Natural killer cell (primary cell): ENCODE data around the gene LRRN3. TPM values are rescaled to one million over a fixed set of nuclear protein-coding genes. Genes with fewer than 3 reads are reported as not detected.

Experiments used
- ATAC-seq, 3 donors: fragments of 150-1000 bp in 2 of 3; fragments of 200-7000 bp in 1 of 3; cut with Tn5 transposase; 1 replicate in 1 of 3; 2 replicates in 2 of 3; pipeline ENCODE4 v1.10.0; 2021; ENCODE audit warnings: mild to moderate bottlenecking in 2 of 3, moderate library complexity in 2 of 3
- DNase-seq, 2 donors: peaks; one replicate each; pipeline versions ENCODE4 v3.0.0 to v3.0.0-alpha.2; 2013 to 2021; ENCODE audit warnings: mixed read lengths in 1 of 2
- H3K27ac ChIP-seq: one replicate; pipeline ENCODE4 v1.5.1; 2013; ENCODE audit warnings: mild to moderate bottlenecking, low read length
- H3K27me3 ChIP-seq: one replicate; pipeline ENCODE4 v1.6.1; 2013; ENCODE audit warnings: low read length; ENCODE audit not compliant: control insufficient read depth, insufficient read depth
- H3K36me3 ChIP-seq: one replicate; pipeline ENCODE4 v1.6.1; 2013; ENCODE audit warnings: low read length; ENCODE audit not compliant: control insufficient read depth, insufficient read depth
- H3K4me1 ChIP-seq: one replicate; pipeline ENCODE4 v1.6.1; 2013; ENCODE audit warnings: low read length; ENCODE audit not compliant: control insufficient read depth, insufficient read depth
- H3K4me3 ChIP-seq: one replicate; pipeline ENCODE4 v1.5.1; 2013; ENCODE audit warnings: low read length
- H3K9me3 ChIP-seq: one replicate; pipeline ENCODE4 v1.6.1; 2013; ENCODE audit warnings: low read length; ENCODE audit not compliant: control insufficient read depth, insufficient read depth
- H3K27ac Mint-ChIP-seq, 2 donors: one replicate each; pipeline ENCODE4 v1.8.0; 2022; ENCODE audit warnings: mild to moderate bottlenecking in 2 of 2, mixed read lengths in 2 of 2, moderate library complexity in 1 of 2
- H3K27me3 Mint-ChIP-seq, 2 donors: one replicate each; pipeline ENCODE4 v1.8.0; 2022; ENCODE audit warnings: low read depth in 2 of 2, mixed read lengths in 2 of 2
- H3K36me3 Mint-ChIP-seq: one replicate; pipeline ENCODE4 v1.8.0; 2022; ENCODE audit warnings: mixed read lengths
- H3K4me1 Mint-ChIP-seq, 2 donors: one replicate each; pipeline ENCODE4 v1.8.0; 2022; ENCODE audit warnings: mixed read lengths in 2 of 2
- H3K4me3 Mint-ChIP-seq: one replicate; pipeline ENCODE4 v1.8.0; 2022; ENCODE audit warnings: mild to moderate bottlenecking, moderate library complexity, mixed read lengths
- H3K9me3 Mint-ChIP-seq, 2 donors: one replicate each; pipeline ENCODE4 v1.8.0; 2022; ENCODE audit warnings: mixed read lengths in 2 of 2
- WGBS: methylation state at CpG from one replicate; pipeline ENCODE4 v1.1.7; 2013; ENCODE audit warnings: missing lambda C conversion rate; ENCODE audit not compliant: insufficient coverage; 5-methylcytosine and 5-hydroxymethylcytosine counted together
- intact Hi-C: fragments of 100-400 bp; cut with micrococcal nuclease; formaldehyde crosslinking; loops from one replicate; pipeline ENCODE4 v1.14.2; 2022
- total RNA-seq, 4 donors: library from RNA; stranded (reverse); fragments of 120-200 nt in 1 of 4; gene quantifications; one replicate each; pipeline versions ENCODE4 v1.2.3 to v1.2.4, GENCODE V29; 2013 to 2022
- TF ChIP-seq, protein P1 (sequence below): fragments of 200-600 bp; IDR thresholded peaks from one replicate; pipeline ENCODE4 v1.8.0; 2022; ENCODE audit warnings: antibody characterized with exemption

The LRRN3 gene
- total RNA-seq, 3 donors from 2014 or later (not counting 1 experiment from before 2014, with no cell fraction given), result 0.27 to 0.90 TPM; not detected in 1

DNA sequence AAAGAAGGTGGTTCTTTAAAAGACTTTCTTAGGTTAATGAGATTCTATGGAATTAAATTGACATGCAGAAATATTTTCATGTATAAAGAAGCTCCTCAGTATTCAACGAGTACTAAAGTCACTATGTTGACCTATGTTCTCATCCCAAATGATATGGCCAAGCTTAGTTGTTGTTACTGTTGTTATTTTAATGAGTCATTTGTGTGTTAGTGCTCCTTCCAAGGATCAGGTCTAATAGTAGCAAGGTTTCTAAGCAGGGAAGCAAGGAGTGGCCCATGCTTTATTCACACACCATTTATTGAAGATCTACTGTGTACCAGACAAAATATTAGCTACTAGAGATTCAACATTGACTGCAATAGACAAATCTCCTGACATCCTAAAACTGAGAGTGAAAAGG, 41.9 kb downstream of the LRRN3 start:
- DNase-seq, result no peak
- H3K27ac Mint-ChIP-seq, result no peak overlapping the region
- ATAC-seq, result no peak
- Histone ChIP-seq H3K27ac (no peak overlapping the region), H3K27me3 (no peaks in the 10 kb centered on the region), H3K4me1 (peaks cover 3% of the 10 kb centered on the region), H3K4me3 (no peak overlapping the region), H3K36me3 (no peaks in the 10 kb centered on the region), H3K9me3 (no peaks in the 10 kb centered on the region)
- H3K4me3 Mint-ChIP-seq, result no peak overlapping the region
- H3K9me3 Mint-ChIP-seq, result no peaks in the 10 kb centered on the region
- H3K27me3 Mint-ChIP-seq, result no peaks in the 10 kb centered on the region
- H3K4me1 Mint-ChIP-seq, result peaks cover 1% of the 10 kb centered on the region in 2 donors
- H3K36me3 Mint-ChIP-seq, result no peaks in the 10 kb centered on the region
- TF ChIP-seq, protein P1, sequence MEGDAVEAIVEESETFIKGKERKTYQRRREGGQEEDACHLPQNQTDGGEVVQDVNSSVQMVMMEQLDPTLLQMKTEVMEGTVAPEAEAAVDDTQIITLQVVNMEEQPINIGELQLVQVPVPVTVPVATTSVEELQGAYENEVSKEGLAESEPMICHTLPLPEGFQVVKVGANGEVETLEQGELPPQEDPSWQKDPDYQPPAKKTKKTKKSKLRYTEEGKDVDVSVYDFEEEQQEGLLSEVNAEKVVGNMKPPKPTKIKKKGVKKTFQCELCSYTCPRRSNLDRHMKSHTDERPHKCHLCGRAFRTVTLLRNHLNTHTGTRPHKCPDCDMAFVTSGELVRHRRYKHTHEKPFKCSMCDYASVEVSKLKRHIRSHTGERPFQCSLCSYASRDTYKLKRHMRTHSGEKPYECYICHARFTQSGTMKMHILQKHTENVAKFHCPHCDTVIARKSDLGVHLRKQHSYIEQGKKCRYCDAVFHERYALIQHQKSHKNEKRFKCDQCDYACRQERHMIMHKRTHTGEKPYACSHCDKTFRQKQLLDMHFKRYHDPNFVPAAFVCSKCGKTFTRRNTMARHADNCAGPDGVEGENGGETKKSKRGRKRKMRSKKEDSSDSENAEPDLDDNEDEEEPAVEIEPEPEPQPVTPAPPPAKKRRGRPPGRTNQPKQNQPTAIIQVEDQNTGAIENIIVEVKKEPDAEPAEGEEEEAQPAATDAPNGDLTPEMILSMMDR, result no peak
- intact Hi-C loops, result no loop called here
- no CpG with 5 or more reads among the region's 1 CpG for WGBS

DNA sequence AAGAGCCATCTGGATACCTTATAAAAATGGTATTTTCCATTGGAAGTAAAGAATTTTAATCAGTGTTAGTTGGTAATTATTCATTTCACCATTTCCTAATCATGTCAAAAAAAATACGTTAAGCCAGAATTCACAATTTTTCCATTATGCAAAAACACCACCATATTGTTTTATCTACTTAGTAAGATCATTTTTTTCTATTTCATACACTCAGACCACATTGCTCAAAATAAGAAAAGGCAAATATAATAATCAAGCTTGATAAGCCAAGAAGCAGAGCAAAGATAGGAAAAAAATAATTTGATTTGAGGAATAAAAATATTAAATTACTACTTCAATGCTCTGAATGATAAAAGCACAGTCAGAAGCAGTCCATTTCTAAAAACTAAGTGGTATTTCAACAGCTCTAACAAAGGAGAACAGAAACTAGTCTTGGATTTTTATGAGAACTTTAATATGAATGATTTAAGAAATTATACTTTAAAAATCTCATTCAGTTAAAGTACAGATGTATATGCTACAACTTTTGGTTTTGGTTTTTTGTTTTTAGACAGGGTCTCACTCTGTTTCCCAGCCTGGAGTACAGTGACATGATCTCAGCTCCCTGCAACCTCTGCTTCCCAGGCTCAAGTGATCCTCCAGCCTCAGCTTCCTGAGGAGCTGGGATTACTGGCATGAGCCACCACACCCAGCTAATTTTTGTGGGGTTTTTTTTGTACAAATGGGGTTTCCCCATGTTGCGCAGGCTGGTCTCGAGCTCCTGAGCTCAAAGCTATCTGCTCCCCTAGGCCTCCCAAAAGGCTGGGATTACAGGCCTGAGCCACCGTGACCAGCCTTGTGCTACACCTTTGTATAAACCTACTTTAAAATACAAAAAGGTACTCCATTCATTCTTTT, 46.6 kb downstream of the LRRN3 start:
- intact Hi-C loops, result no loop called here
- H3K27ac Mint-ChIP-seq, result peak overlapping the region; percentile 34 to 36
- peaks cover 8% of the 10 kb centered on the region in 2 donors for H3K4me1 Mint-ChIP-seq
- H3K4me3 Mint-ChIP-seq, result no peak overlapping the region
- TF ChIP-seq, protein P1, result no peak
- peak in 1 of 2 donors; percentile 54 for DNase-seq
- 30% methylated on average over 3 of the region's 4 CpGs for WGBS
- Histone ChIP-seq H3K27ac (peak overlapping the region; percentile 61), H3K4me1 (peaks cover 7% of the 10 kb centered on the region), H3K4me3 (no peak overlapping the region), H3K36me3 (no peaks in the 10 kb centered on the region), H3K27me3 (no peaks in the 10 kb centered on the region), H3K9me3 (no peaks in the 10 kb centered on the region)
- ATAC-seq, result peak; percentile 7 to 34 (median 24)
- H3K9me3 Mint-ChIP-seq, result peaks cover 0 to 2% of the 10 kb centered on the region in 2 donors
- H3K27me3 Mint-ChIP-seq, result no peaks in the 10 kb centered on the region
- no peaks in the 10 kb centered on the region for H3K36me3 Mint-ChIP-seq

DNA sequence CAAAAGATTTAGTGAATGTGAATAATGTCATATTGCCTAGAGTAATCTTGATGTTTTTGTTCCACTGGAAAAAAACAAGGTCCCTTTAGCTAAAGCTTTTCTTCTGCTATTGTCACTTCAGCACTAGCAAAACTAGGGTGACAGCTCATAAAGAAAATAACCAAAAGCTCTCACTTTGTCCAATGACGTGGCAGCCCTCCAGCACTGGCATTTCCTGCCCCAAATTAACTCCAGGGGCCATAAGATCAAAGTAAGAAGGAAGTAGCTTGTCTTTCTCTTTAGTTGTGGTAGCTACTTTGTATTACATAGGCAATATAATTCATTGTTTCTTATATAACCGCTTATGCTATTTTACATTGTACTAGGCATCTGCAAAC, 47.3 kb downstream of the LRRN3 start:
- peaks cover 8% of the 10 kb centered on the region in 2 donors for H3K4me1 Mint-ChIP-seq
- Histone ChIP-seq H3K36me3 (no peaks in the 10 kb centered on the region), H3K9me3 (no peaks in the 10 kb centered on the region), H3K27ac (peak overlapping the region; percentile 61), H3K27me3 (no peaks in the 10 kb centered on the region), H3K4me1 (peaks cover 7% of the 10 kb centered on the region), H3K4me3 (no peak overlapping the region)
- TF ChIP-seq, protein P1, result no peak
- intact Hi-C loops, result no loop called here
- WGBS, result no CpG with 5 or more reads among the region's 2 CpGs
- peaks cover 0 to 2% of the 10 kb centered on the region in 2 donors for H3K9me3 Mint-ChIP-seq
- ATAC-seq, result peak; percentile 59 to 65 (median 65)
- H3K36me3 Mint-ChIP-seq, result no peaks in the 10 kb centered on the region
- H3K4me3 Mint-ChIP-seq, result no peak overlapping the region
- peak overlapping the region; percentile 34 to 36 for H3K27ac Mint-ChIP-seq
- H3K27me3 Mint-ChIP-seq, result no peaks in the 10 kb centered on the region
- DNase-seq, result peak in 1 of 2 donors; percentile 73
